Measurements from ENCODE around the gene OAS2.
"Not testable (repeated sequence)": the region's sequence is repeated elsewhere in the genome, so short reads cannot be mapped to it uniquely, and the experiment has no call there.

OAS2 gene

GRCh38 chr12:112957125-112957524, 21.2 kb upstream of the OAS2 start:
- not testable (repeated sequence) for DNase-seq

GRCh38 chr12:112961074-112961473, 17.2 kb upstream of the OAS2 start:
- DNase-seq = no peak

DNA sequence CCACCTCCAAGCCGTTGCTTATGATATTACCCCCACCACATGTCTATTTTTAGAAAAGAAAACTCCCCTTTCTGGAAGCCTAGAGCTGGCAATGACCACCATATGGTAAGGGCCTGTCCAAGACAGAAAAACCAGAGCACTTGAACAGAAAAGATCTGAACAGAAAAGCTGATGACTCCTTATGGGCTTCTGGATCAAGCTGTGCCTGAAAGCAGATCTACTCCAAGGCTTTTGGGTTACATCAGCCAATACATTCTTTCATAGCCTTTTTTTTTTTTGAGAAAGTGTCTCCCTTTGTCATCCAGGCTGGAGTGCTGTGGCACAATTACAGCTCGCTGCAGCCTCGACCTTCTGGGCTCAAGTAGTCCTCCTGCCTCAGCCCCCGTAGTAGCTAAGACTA, 16.8 kb upstream of the OAS2 start:
- no peak for DNase-seq

GRCh38 chr12:112962561-112962960, 15.8 kb upstream of the OAS2 start:
- no peak for DNase-seq

DNA sequence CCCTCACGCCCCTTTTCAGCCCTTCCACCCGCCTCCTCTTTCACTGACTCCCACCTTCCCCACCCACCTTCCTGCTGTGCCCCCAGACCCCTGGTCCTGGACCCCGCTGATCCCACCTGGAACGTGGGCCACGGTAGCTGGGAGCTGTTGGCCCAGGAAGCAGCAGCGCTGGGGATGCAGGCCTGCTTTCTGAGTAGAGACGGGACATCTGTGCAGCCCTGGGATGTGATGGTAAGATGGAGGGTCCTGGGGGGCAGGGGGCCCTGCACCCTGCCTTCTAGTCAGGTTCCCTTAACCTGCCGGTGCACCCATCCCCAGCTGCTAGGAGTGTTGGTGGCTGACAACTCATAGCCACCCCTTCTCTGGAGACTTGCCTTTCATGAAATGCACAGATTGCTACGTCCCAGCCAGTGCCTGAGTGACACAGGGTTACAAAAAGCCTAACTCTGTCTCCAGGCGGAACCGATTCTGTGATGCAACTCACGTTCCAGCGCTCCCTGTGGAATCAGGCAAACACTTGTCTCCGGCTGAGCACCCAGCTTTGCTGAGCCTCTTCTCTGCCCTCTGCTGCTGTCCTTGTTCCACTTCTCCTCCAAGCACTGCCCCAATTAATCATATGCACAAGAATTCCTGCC, 15.0 kb upstream of the OAS2 start:
- no peak for DNase-seq

GRCh38 chr12:112964067-112964670, 14.2 kb upstream of the OAS2 start:
- DNase-seq = no peak

GRCh38 chr12:112964915-112965314, 13.4 kb upstream of the OAS2 start:
- DNase-seq = no peak

- no peak for DNase-seq
These were observed 12.7 kb upstream of the OAS2 start for GRCh38 chr12:112965643-112966042.

- DNase-seq = no peak
These were observed 11.0 kb upstream of the OAS2 start for GRCh38 chr12:112967306-112967705.

- no peak for DNase-seq
These were observed 10.5 kb upstream of the OAS2 start for GRCh38 chr12:112967858-112968257.

DNA sequence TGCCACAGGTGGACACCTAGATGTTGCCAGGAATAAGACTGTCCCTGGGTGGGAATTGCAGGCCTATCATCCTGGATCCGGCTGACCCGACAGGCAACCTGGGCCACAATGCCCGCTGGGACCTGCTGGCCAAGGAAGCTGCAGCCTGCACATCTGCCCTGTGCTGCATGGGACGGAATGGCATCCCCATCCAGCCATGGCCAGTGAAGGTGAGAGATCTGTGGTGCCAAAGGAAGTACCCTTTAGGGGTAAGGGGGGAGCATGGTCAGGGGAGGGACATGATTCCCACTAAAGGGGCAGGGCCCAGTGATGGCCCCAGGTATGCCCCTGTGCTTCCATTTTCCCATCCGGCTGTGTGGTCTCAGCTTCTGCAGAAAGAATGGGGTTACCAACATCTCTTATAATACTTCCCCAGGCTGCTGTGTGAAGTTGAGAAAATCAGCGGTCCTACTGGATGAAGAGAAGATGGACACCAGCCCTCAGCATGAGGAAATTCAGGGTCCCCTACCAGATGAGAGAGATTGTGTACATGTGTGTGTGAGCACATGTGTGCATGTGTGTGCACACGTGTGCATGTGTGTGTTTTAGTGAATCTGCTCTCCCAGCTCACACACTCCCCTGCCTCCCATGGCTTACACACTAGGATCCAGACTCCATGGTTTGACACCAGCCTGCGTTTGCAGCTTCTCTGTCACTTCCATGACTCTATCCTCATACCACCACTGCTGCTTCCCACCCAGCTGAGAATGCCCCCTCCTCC, 8.6 kb upstream of the OAS2 start:
- no peak for DNase-seq

DNA sequence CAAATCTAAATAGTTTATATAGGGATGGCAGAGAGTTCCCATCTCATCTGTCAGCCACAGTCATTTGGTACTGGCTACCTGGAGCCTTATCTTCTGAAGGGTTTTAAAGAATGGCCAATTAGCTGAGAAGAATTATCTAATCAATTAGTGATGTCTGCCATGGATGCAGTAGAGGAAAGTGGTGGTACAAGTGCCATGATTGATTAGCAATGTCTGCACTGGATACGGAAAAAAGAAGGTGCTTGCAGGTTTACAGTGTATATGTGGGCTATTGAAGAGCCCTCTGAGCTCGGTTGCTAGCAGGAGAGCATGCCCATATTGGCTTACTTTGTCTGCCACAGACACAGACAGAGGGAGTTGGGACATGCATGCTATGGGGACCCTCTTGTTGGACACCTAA, 7.9 kb upstream of the OAS2 start:
- DNase-seq = no peak

DNA sequence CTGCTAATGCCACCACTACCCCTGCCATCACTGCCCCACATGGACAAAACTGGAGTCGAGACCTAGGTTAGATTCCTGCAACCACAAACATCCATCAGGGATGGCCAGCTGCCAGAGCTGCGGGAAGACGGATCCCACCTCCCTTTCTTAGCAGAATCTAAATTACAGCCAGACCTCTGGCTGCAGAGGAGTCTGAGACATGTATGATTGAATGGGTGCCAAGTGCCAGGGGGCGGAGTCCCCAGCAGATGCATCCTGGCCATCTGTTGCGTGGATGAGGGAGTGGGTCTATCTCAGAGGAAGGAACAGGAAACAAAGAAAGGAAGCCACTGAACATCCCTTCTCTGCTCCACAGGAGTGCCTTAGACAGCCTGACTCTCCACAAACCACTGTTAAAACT, 7.1 kb upstream of the OAS2 start:
- no peak for DNase-seq

GRCh38 chr12:112973011-112973735, 5.1 kb upstream of the OAS2 start:
- no peak for DNase-seq

GRCh38 chr12:112973818-112974231, 4.5 kb upstream of the OAS2 start:
- DNase-seq = no peak

GRCh38 chr12:112974904-112975303, 3.4 kb upstream of the OAS2 start:
- no peak for DNase-seq

- DNase-seq = no peak
These were observed 1.2 kb upstream of the OAS2 start for GRCh38 chr12:112977139-112977538.

DNA sequence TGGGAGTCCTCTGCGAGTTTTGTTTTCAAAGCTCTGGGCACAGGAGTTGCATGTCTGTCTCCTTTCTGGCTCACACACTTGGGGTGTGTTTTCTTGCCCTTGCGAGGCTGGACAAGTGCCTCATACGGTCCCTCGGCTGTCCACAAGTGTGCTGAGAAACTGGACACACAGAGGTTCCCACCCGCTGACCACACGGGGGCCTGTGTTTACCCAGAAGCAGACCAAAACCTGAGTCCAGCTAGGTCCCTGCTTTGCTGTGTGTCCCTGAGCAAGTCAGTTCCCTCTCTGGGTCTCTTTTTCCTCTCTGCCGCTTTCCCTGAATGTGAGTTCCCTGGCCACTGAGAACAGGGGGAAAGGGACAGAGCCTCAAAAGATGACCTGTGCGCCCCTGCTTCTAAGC, 678 bp upstream of the OAS2 start:
- DNase-seq = no peak

GRCh38 chr12:112979041-112979680, 842 bp downstream of the OAS2 start:
- DNase-seq = peak; percentile 33

GRCh38 chr12:112980491-112981158, 2.3 kb downstream of the OAS2 start:
- no peak for DNase-seq

GRCh38 chr12:112985642-112986290, 7.4 kb downstream of the OAS2 start:
- no peak for DNase-seq

DNA sequence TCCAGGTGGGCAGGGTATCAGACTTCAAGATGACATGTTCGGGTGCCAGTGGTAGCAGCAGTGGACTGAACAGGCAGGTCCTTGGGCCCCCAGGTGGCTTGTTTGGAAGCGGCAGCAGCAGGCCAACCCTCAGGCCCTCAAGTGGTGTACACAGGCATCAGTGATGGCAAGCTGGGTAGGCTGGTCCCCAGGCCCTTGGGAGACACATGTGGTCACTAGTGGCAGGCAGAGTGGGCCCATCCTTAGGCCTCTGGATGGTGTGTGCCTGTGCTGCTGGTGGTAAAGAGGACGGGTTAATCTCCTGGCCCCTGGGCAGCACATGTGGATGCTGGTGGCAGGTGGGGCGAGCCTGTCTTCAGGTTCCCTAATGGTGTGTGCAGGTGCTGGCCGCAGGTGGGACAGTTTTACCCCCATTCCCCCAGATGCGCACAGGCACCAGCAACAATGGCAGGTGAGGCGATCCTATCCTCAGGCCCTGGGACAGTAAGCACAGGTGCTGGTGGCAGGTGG, 8.0 kb downstream of the OAS2 start:
- DNase-seq = no peak

All from NK-92 treated with Interleukin-12 subunit alpha and Interleukin-12 subunit beta, amount 100 ng/mL, for 24 hours (cell line).